ENCODE results near the gene SYT7.

SYT7 gene

DNA sequence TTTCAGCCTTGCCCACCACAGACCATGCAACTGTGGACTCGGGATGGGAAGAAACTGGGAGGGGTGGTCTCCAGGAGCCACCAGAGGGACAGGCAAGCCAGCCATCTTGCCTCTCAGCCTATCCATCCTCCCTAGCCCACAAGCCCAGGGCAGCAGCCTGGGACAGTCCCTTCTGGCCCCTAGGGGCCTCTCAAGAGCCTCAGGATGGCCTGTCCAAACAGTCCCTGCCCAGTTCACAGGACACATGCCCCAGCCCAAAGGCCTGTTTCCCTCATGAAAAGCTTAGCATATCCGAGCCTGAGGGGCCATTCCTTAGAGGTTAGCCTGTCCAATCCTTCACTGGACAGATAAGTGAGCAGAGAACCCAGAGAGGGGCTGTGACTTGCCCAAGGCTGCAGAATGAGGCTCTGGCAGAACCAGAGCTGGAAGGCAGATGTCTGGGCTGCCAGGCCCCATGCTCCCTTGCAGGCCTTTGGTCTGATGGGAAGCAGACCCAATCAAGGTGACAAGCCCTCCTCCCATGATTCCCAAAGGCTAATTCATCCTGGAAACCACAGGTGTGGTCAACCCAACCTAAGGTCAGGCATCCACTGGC, 44.1 kb downstream of the SYT7 start:
- no peak for DNase-seq

DNA sequence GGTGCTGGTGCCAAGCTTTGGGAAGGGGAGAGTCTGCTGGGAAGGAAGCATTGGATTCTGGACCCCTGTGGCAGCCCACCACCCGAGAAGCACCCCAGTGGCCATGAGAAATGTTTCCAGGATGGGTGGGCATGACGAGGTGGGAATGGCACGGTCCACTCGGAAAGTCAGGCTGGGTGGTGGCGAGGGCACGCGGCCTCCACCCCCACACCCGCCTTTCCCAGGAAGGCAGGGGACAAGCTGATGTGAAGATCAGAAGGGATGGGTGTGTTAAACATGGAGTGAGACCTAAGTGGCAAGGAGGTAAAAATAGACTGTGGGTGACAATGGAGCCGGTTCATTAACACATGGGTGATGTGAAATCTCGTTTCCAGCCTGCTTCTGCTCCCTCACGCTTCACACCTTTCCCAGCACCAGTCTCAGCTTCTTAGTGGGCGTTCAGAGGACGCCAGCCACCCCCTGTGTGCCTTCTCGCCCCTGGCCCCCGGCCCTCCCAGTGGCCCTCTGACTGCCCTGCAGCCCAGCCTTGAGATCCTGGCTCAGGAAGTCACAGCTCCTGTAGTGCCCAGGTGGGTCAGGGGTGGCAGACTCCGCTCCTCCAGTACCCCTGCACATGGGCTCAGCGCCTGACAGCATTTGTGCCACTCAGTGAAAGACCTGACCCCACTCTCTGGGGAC, 44.7 kb downstream of the SYT7 start:
- DNase-seq = no peak

DNA sequence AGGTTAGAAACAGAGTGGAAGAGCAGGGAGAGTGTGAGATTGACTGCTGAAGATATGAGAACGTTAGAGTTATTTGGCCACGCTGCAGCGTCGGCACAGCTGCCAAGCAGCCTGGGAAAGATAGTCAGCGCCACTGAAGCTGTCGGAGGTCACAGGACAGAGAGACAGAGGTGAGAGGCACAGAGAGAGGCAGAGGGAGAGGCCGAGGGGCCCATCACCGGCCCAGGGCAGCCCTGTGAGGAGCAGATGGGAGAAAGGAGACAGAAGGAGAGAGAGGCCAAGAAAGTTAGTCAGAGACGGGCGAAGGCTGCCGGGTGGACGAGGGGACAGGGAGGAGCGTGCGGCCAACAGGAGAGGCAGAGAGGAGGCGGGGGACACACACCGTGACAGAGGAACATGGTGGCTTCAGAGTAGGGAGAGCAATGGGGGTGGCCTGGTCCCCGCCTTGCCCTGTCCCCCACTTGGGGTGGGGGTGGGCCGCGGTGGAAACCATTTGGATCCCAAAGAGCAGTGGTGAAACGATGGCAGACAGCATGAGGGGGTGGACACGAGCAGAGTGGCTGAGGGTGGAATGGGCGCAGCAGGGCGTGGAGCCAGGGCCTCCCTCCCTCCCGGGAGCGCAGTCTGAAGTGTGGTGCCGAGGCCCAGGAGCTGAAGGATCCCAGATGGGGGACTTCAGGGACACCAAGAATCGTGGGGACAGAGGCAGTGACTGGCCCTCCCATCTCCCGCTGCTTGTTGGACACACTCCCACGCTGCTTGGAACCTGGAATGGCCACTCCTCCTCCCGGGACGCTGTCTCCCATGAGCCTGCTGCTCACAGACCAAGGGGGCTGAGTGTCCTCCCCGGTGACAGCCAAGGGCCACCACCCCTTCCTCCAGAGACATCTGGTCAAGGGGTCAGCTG, 45.7 kb downstream of the SYT7 start:
- DNase-seq = no peak

DNA sequence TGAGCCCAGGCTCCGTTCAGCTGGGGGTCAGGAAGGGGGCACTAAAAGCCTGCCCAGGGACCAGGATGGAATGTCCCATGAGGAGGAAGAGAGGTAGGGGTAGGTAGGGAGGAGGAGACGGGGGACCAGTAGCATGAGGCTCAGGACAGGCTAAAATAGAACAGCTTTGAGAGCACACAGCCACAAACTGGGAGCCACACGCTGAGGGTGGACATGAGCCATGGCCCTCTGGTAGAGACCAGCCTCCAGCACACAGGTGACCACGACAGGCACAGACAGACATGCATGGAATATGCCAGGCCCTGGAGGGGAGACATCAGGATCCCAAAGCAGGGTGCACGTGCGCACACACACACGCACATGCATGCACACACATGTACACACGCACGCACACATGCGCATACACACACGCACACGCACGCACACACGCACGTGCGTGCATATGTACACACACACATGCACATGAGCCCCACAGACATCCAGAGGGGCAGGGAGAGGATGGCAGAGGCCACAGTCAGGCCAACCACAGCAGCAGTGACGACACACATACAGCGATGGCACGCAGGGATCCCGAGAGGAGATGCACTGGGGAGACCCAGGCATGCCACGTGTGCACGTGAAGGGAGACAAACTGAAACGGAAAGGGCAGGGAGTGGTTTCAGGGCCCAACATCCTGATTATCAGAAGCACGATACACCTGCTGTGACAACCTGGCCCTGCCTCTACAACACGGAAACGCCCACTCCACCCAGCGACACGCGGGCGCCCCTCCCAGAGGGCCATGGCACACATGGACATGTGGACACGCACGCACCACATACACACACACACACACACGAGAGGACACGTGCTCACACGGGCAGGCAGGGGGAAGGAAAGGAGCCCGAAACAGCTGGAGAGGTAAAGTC, 46.6 kb downstream of the SYT7 start:
- DNase-seq = no peak

DNA sequence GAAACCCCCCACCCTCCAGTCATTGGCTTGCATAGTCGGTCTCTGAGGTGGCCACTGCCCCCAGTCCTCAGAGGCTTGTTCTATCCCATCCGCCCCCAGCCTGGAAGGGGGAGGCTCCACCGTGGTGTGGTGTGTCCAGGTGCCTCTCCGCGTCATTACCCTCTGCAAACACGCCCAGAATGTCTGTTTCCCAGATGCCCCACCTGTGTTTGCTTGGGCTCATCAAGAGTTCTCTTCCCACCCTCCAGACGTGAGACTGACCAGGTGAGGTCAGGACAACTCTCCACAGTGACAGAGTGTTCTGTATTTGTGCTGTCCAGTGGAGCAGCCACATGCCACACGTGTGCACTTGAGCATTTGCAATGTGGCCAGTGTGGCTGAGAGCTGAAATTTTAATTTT, 47.5 kb downstream of the SYT7 start:
- no peak for DNase-seq

DNA sequence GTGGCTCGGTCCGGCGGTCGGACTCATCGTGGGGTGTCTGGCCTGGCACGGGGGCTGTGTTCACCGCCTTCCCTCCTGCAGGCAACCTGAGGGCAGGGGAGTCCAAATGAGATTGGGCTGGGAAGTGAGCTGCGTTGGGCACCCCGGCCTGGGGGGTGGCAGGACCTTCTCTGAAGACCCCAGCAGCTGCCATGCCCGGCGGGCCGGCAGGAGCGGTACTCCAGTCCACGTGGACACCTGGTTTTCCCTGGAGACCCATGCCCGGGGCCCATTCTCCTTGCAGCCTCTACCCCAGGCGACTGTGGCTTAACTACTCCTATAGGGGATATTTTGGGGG, 47.9 kb downstream of the SYT7 start:
- no peak for DNase-seq

DNA sequence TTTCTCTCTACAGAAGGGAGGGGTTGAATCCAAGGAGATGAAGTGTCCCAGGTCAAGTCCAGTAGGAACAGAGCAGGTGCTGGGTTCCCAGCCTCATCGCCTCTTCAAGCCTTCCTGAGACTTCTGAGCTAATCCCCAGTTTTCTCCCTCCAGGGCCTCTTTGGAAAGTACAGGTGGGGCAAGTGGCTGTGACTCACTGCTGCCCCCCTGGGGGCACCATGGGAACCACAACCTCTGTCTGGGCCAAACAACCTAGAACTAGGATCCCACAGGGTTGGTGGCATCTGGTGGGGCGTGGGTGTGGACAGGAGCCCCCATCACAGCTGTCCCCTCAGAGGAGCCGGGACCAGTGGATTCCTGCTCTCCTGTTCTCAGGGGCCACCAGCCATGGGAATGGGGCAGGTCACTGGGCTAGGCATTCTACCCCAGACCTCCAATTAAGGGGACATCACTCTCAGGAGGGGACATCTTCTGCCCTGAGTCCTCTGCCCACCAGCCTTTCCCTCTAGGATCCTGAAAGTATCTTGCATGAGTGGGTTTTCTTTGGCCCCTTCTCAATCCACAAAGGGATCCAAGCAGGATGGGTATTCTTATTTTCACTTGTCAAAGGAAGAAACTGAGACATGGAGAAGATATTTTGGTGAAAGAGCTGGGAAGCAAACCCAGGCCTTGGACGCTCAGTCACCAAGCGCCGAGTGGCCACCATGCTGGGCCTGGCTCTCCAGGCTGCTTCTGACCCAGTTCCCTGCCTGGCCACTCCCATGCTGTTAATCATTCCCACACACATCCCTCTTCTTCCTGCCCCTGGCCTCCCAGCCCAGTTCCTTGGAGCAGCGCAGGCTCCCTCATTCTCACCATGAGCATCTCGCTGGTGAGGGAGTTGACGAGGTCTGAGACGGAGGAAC, 48.5 kb downstream of the SYT7 start:
- DNase-seq = peak; percentile 13

DNA sequence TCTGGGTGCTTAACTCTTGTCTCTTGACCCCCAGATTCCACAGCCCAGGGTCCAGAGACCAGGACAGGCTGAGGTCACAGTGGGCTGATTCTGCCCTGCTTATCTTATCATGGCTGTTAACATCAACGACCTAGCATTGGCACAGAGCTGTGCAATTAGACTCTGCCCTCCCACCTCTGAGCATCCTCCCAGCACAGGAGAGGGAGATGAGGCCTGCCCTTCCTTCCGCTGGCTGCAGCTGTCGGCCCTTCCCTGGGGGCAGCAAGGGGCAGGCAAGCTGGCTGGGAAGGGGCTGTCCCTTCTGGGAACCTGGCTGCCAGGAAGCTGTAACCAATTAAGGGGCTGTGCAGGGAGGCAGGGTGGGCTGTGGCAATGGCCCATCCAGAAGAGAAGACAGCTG, 49.8 kb downstream of the SYT7 start:
- DNase-seq = no peak

DNA sequence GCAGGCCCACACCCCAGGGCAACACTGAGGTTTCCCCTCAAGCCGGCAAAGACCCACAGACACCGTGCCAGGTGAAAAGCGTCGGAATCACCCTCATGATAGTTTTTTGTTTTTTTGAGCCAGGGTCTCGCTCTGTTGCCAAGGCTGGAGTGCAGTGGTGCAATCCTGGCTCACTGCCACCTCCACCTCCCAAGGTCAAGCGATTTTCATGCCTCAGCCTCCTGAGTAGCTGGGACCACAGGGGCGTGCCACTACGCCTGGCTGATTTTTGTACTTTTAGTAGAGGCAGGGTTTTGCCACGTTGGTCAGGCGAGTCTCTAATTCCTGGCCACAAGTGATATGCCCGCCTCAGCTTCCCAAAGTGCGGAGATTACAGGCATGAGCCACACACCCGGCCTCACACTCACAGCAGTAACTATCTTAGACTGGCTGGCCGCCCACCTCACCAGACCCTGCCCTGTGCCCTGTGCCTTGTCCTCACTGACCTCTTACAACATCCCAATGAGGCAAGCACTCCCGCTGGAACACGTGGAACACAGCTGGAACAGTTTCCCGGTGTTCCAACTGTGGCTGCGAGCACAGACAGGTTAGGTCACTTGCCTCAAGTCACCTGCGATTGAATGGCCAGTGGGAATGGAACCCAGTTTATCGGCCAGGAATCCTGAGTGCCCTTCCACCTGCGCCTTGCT, 51.2 kb downstream of the SYT7 start:
- DNase-seq = no peak

DNA sequence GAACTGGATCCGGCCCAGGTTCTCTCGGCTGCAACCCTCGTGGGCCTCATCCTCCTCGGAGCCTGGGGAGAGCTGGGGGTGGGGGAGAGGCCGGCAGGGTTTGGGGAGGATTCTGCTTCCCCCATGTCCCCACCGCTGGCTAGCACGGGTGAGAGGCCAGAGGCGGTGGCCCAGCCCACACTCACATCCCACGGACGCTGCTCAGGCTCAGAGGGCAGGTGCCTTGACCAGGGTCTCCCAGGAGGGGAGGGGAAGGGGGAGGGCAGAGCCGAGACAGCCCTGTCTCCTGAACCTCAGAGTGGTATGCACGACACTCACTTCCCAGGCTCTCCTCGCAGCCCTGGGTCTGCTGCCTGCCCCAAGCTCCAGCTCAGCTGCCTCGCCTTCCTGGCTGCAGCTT, 52.8 kb downstream of the SYT7 start:
- no peak for DNase-seq

DNA sequence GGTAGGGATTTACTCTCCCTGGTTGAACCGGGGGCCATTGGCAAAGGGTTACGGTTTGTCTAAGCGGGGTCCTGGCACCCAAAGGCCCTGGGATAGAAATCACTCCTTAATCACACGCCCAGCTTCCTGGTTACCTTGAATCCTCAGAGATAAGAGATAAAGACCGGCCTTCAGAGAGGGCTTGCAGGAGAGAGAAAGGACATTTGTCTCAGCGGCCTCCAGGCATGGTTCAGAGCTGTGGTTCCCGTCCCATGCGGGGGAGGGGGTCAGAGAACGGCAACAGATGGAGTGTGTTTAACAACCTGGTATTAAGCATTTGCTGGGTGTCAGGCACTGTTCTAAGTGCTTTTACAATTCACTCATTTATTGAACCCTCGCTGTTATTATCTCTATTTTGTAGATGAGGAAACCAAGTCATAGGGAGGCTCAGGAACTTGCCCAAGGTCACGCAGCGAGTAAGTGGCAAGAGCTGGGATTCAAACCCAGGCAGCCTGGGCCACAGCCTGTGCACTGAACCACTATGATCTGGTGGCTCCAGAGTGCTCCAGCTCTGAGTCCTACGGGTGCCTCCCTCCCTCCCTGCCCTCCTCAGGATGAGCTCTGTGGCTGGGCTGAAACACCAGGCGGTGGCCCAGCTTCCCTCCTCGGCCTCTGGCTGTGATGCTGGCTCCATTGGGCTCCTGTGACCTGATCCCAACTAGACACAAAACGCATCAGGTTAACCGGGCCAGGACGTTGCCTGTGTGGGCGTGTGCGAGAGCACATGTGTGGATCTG, 53.7 kb downstream of the SYT7 start:
- no peak for DNase-seq

DNA sequence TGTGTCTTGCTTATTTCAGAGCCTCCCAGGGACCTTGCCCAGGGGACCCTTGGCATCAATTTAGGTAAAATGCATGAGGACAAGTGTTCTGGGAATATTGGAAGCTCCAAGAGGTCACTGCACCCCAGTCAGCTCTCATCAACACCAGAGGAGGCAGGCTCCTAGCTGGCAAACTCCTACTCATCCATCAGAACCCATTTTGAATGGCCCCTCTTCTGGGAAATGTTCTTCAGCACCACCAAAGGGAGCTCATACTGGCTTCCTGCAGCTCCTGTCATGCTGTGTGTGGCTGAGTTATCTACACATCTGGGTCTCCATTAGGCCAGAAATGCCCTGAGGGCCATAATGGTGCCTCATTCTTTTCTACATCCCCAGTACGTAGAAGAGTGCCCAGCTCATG, 54.6 kb downstream of the SYT7 start:
- no peak for DNase-seq

DNA sequence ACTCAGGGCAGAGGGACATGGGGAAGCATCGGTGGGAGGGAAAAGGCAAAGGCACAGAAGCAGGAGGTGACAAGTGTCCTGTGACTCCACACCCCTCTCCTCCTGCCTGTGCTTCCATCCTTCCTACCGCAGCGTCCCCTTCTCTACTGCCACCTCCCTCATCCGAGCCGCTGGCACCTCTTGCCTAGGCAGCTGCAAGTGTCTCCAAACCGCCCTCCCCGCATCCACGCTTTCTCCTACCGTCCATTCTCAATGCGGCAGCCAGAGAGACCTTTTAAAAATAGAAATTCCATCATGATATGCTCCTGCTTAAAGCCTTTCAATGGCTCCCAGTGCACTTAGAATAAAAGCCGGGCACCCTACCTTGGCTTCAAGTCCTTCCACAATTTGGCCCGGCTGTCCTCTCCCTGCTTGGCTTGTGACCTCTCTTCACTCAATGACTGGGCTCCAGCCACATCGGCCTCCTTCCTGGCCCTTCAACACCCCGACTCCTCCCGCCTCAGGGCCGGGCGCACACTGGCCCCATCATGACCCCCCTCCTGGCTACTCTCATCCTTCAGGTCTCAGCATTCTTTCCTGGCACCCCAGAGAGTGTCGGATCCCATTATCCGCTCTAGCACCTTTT, 55.8 kb downstream of the SYT7 start:
- no peak for DNase-seq

DNA sequence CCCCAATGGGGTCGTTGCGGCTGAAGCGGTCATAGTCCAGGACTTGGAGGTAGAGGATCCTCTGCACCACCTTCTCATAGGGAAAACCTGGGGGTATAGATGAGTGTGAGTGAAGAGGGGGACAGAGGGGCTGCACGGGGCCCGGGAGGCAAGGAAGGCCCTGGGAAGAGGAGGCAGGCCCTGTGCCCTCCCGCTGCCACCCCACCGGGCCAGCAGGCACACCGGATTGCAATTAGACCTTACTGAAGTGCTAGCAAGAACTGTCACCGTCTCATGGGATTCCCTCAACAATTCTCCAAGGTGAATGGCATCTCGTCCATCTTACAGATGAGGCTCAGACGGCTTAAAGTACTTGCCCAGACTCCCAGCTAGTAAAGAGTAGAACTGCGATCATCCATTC, 56.4 kb downstream of the SYT7 start:
- DNase-seq = no peak

DNA sequence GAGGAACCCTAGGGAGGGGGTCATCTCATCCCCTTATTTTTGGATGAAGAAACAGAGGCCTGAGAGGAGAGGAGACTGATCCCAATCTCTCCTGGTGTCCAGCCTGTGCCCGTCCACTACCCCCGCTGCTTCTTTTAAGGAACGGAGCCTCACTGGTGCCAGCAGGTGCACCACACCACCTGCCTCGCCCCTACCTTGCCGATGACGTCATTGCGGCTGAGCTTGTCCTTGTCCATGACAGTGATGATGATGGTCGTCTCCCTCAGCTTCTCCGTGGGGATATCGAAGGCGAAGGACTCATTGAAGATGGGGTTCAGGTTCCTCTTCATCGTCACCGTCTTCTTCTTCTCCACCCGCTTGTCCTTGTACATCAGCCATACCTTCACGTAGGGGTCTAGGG, 58.0 kb downstream of the SYT7 start:
- no peak for DNase-seq

DNA sequence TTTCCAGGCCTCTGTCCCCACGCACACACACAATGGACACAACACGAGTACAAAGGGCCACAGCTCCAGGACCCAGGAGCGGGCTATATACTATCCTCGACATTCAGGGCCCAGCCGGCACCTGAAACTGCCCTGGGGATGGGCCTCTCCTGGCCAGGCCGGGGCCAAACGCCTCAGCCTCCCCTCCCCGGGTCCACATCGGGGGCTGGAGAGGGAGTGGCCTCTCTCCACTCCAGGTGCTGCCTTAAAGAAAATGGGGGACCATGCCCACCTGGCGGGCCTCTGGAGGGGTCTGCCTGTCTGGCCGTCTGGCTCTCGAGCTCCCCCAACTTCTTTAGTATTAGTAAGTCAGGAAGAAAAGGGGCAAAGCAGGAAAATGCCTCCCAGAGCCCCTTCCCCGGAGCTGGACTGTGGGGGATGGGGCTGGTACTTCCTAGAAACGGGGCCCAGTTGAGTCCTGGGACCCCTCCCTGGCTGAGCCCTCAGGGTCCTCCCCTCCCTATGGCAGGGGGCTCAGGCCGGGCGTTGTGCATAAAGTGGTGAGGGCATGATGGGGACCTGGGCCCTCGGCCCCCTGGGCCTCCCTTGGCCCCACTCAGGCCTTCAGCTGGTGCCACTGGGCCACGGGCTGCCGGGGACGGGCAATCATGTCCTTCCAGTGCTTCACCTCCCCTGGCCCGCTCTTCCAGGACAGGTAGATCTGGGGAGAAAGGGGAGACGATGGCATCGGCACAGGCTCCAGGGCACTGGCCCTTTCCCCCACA, 62.7 kb downstream of the SYT7 start:
- no peak for DNase-seq

DNA sequence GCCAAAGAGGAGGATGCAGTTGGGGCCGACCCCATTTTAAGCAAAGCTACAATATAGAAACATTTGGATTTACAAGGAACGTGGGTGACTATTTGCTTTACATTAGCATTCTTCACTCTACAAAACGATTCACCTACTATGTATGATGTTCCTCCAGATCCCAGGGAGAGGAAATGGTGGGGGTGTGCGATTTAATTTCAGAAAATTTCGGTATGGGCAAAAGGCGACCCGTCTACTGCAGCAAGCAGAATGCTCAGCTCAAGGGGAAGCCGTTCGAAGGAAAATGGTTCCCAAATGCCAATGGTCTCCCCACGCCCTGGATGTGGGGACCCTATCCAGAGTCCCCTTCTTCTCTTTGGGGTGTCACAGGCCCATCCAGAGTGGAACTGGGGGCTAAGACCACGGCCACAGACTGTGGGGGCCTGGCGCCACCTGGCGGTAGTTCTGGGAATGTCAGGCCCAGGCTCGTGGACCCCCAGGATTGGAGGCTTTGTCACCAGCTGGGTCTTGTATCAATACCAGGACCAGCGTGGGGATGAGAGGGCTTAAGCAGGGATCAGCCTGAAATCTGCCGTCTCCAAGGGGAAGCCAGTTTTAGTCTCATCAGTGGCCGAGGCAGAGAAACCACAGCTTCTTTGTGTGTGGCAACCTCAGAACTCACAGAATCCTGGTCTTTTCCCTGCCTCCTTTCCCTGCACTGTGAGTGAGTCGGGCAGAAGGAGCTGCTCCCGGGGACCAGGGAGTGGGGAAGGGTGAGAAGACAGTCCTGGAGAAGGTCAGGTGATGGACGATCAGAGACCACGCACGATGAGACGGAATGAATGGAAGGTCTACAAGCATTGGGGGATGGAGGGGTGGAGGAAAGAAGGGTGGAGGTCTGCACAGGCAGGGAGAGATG, 64.0 kb downstream of the SYT7 start:
- peak; percentile 52 for DNase-seq

DNA sequence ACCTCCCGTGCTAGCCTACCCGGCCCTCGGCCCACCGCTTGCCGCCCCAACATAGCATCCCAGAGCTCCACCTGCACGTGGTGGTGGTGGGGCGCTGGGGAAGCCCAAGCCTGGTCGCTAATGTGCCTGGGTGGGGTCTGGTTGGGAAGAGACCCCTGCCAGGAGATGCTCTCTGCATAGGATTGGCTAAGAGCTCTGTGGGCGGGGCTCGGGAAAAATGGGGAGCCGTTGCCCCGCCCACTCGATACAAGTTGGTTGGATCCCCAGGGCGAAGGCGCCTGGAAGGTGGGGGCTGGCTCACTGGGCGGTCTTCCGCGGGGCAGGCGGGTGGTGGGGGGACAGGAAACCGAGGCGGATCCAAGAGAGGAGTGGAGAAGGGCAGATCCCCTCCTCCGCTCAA, 64.7 kb downstream of the SYT7 start:
- DNase-seq = no peak
